HEK293 (cell line): ENCODE measurements around the gene GFOD1.

ENCODE experiments used
- CTCF ChIA-PET: fragments of 350-600 bp; formaldehyde crosslinking; extraction: SDS; loops from one replicate; lab custom pipeline; 2021; ENCODE audit warnings: antibody characterized with exemption; lab: Yijun Ruan, JAX
- POLR2A ChIA-PET: fragments of 300-600 bp; formaldehyde crosslinking; extraction: SDS; loops from one replicate; lab custom pipeline; 2020; ENCODE audit warnings: antibody characterized with exemption, inconsistent platforms; lab: Yijun Ruan, JAX
- H3K27ac ChIP-seq: fragments of 200-500 bp; sonication (Bioruptor generic); 2 replicates; pipeline ENCODE4 v1.5.1; 2014; ENCODE audit warnings: low read depth, low read length, control low read depth, inconsistent platforms; ENCODE audit errors: extremely low read depth
- H3K36me3 ChIP-seq, 2 experiments: fragments of 200-500 bp in 1 of 2; sonication (Bioruptor generic) in 1 of 2; 1 replicate in 1 of 2; 2 replicates in 1 of 2; pipeline ENCODE4 v1.5.1; 2014 to 2017; ENCODE audit warnings: inconsistent platforms in 2 of 2, low read length in 2 of 2; ENCODE audit not compliant: control insufficient read depth in 2 of 2, insufficient read depth in 1 of 2
- H3K4me1 ChIP-seq: fragments of 200-500 bp; sonication (Bioruptor generic); 2 replicates; pipeline ENCODE4 v1.5.1; 2014; ENCODE audit warnings: mild to moderate bottlenecking, low read length, inconsistent platforms; ENCODE audit not compliant: control insufficient read depth, insufficient read depth
- H3K4me3 ChIP-seq: 2 replicates; pipeline ENCODE4 v1.5.1; 2011; ENCODE audit warnings: low read depth, mild to moderate bottlenecking, control low read depth, low read length, moderate library complexity
- H3K9me3 ChIP-seq: fragments of 200-500 bp; sonication (Bioruptor generic); 2 replicates; pipeline ENCODE4 v1.5.1; 2014; ENCODE audit warnings: low read depth, low read length, inconsistent platforms; ENCODE audit not compliant: control insufficient read depth, insufficient read depth
- BCL11A ChIP-seq: fragments of 450-650 bp; formaldehyde crosslinking; IDR thresholded peaks from 2 replicates; pipeline ENCODE4 v1.5.1; 2016; ENCODE audit warnings: low read depth, missing biosample characterization, missing genetic modification characterization
- GFI1B ChIP-seq: fragments of 450-650 bp; formaldehyde crosslinking; IDR thresholded peaks from 2 replicates; pipeline ENCODE4 v1.5.1; 2016; ENCODE audit warnings: missing biosample characterization, missing genetic modification characterization
- GLI2 ChIP-seq: fragments of 450-650 bp; formaldehyde crosslinking; IDR thresholded peaks from 2 replicates; pipeline ENCODE4; 2017; ENCODE audit warnings: missing biosample characterization, missing genetic modification characterization, low read depth, borderline replicate concordance
- GLI4 ChIP-seq: fragments of 450-650 bp; formaldehyde crosslinking; IDR thresholded peaks from 2 replicates; pipeline ENCODE4 v1.5.1; 2016; ENCODE audit warnings: missing biosample characterization, missing genetic modification characterization
- IKZF3 ChIP-seq: fragments of 450-650 bp; IDR thresholded peaks from 2 replicates; pipeline ENCODE4 v1.5.0; 2018; ENCODE audit warnings: missing biosample characterization, mild to moderate bottlenecking, missing genetic modification characterization, moderate library complexity
- PRDM1 ChIP-seq: fragments of 450-650 bp; formaldehyde crosslinking; IDR thresholded peaks from 2 replicates; pipeline ENCODE4; 2016; ENCODE audit warnings: missing biosample characterization, missing genetic modification characterization
- SCRT2 ChIP-seq: fragments of 450-650 bp; formaldehyde crosslinking; IDR thresholded peaks from 2 replicates; pipeline ENCODE4 v1.5.1; 2016; ENCODE audit warnings: missing biosample characterization, missing genetic modification characterization
- ZBTB49 ChIP-seq: fragments of 450-650 bp; formaldehyde crosslinking; IDR thresholded peaks from 2 replicates; pipeline ENCODE4 v1.5.1; 2016; ENCODE audit warnings: missing biosample characterization, missing genetic modification characterization, low read depth
- ZBTB8A ChIP-seq: fragments of 450-650 bp; formaldehyde crosslinking; IDR thresholded peaks from 2 replicates; pipeline ENCODE4 v1.5.1; 2016; ENCODE audit warnings: missing biosample characterization, missing genetic modification characterization
- ZNF121 ChIP-seq: fragments of 450-650 bp; formaldehyde crosslinking; IDR thresholded peaks from 2 replicates; pipeline ENCODE4 v1.5.1; 2016; ENCODE audit warnings: missing biosample characterization, missing genetic modification characterization
- ZNF341 ChIP-seq: fragments of 450-650 bp; formaldehyde crosslinking; IDR thresholded peaks from 2 replicates; pipeline ENCODE4; 2016; ENCODE audit warnings: low read depth, missing biosample characterization, missing genetic modification characterization
- ZNF350 ChIP-seq: fragments of 450-650 bp; formaldehyde crosslinking; IDR thresholded peaks from 2 replicates; pipeline ENCODE4 v1.5.0; 2017; ENCODE audit warnings: missing biosample characterization, mild to moderate bottlenecking, missing genetic modification characterization
- ZNF629 ChIP-seq: fragments of 450-650 bp; formaldehyde crosslinking; IDR thresholded peaks from 2 replicates; pipeline ENCODE4 v1.5.1; 2017; ENCODE audit warnings: missing biosample characterization, missing genetic modification characterization
- ZNF658 ChIP-seq: fragments of 450-650 bp; formaldehyde crosslinking; IDR thresholded peaks from 2 replicates; pipeline ENCODE4; 2016; ENCODE audit warnings: missing biosample characterization, missing genetic modification characterization
- ZNF76 ChIP-seq: fragments of 450-650 bp; formaldehyde crosslinking; IDR thresholded peaks from 2 replicates; pipeline ENCODE4; 2016; ENCODE audit warnings: low read depth, missing biosample characterization, missing genetic modification characterization, borderline replicate concordance
- ZNF792 ChIP-seq: fragments of 450-650 bp; formaldehyde crosslinking; IDR thresholded peaks from 2 replicates; pipeline ENCODE4 v1.5.1; 2016; ENCODE audit warnings: missing biosample characterization, missing genetic modification characterization
- ZNF830 ChIP-seq: fragments of 450-650 bp; IDR thresholded peaks from 2 replicates; pipeline ENCODE4 v1.5.0; 2018; ENCODE audit warnings: missing biosample characterization, missing genetic modification characterization, low read depth, mild to moderate bottlenecking, moderate library complexity
- ZSCAN23 ChIP-seq: fragments of 450-650 bp; formaldehyde crosslinking; IDR thresholded peaks from 2 replicates; pipeline ENCODE4 v1.5.1; 2016; ENCODE audit warnings: missing biosample characterization, missing genetic modification characterization

GFOD1 gene

GRCh38 chr6:13474787-13475186, 12.6 kb downstream of the GFOD1 start (continued):
- TF ChIP-seq ZNF341, result no peak
- no peak for TF ChIP-seq ZNF658 (tag by site-specific recombination)

GRCh38 chr6:13474360-13474759, 13.0 kb downstream of the GFOD1 start:
- Histone ChIP-seq H3K9me3 (no peaks in the 10 kb centered on the region), H3K4me3 (no peak overlapping the region), H3K27ac (no peak overlapping the region), H3K4me1 (no peaks in the 10 kb centered on the region), H3K36me3 (no peaks in the 10 kb centered on the region; a peak in 1 of 3 replicates)
- ChIA-PET CTCF (interaction anchor here (1.0 kb wide), 1 partner anchor 12 kb away, joined by 3 read pairs; no protein-coding TSS in a partner anchor), POLR2A (interaction anchor here (1.8 kb wide), 1 partner anchor 10 kb away, joined by 6 read pairs; no protein-coding TSS in a partner anchor)
- TF ChIP-seq ZNF121 (tag by site-specific recombination) (no peak), ZBTB8A (tag by site-specific recombination) (no peak), GFI1B (no peak)

GRCh38 chr6:13473768-13474165, 13.6 kb downstream of the GFOD1 start:
- ChIA-PET POLR2A (interaction anchor here (1.8 kb wide), 1 partner anchor 11 kb away, joined by 6 read pairs; no protein-coding TSS in a partner anchor), CTCF (interaction anchor here (1.0 kb wide), 1 partner anchor 11 kb away, joined by 3 read pairs; no protein-coding TSS in a partner anchor)
- no peak overlapping the region for H3K4me3 ChIP-seq
- no peak overlapping the region for H3K27ac ChIP-seq
- no peaks in the 10 kb centered on the region; a peak in 1 of 3 replicates for H3K36me3 ChIP-seq
- no peak for TF ChIP-seq ZNF629
- no peak for TF ChIP-seq ZNF76 (tag by site-specific recombination)
- no peak for TF ChIP-seq GLI2
- no peak for TF ChIP-seq ZNF350
- TF ChIP-seq GLI4 (tag by site-specific recombination), result no peak
- TF ChIP-seq ZSCAN23 (tag by site-specific recombination), result no peak
- TF ChIP-seq BCL11A (tag by site-specific recombination), result no peak
- H3K4me1 ChIP-seq, result no peaks in the 10 kb centered on the region
- no peaks in the 10 kb centered on the region for H3K9me3 ChIP-seq

GRCh38 chr6:13472976-13473767, 14.2 kb downstream of the GFOD1 start:
- Histone ChIP-seq H3K4me3 (no peak overlapping the region), H3K4me1 (no peaks in the 10 kb centered on the region), H3K27ac (no peak overlapping the region), H3K9me3 (no peaks in the 10 kb centered on the region; the same call in 1 of the 2 replicates), H3K36me3 (no peaks in the 10 kb centered on the region; a peak in 1 of 3 replicates)
- ChIA-PET CTCF (no interaction called here), POLR2A (interaction anchor here (1.8 kb wide), 1 partner anchor 12 kb away, joined by 6 read pairs; no protein-coding TSS in a partner anchor)
- TF ChIP-seq ZBTB49 (tag by site-specific recombination) (no peak), PRDM1 (tag by site-specific recombination) (0 out of 2 replicates have a peak, but pooled peaks have one; percentile 23)
- TF ChIP-seq, all 188 proteins: peak for 1

- no peak overlapping the region for H3K27ac ChIP-seq
- CTCF ChIA-PET, result no interaction called here
- H3K4me1 ChIP-seq, result no peaks in the 10 kb centered on the region
- POLR2A ChIA-PET, result no interaction called here
- H3K4me3 ChIP-seq, result no peak overlapping the region
- no peaks in the 10 kb centered on the region for H3K36me3 ChIP-seq
- H3K9me3 ChIP-seq, result no peaks in the 10 kb centered on the region; the same call in 1 of the 2 replicates
- no peak for TF ChIP-seq IKZF3 (tag by site-specific recombination)
- TF ChIP-seq SCRT2 (tag by site-specific recombination), result no peak
- TF ChIP-seq ZNF792 (tag by site-specific recombination), result no peak
- TF ChIP-seq ZNF830 (tag by site-specific recombination), result no peak
Measured at GRCh38 chr6:13472099-13472498, 15.3 kb downstream of the GFOD1 start.
